Subcutaneous adipose tissue (tissue), 4 donors: Measurements from ENCODE around the gene RPS27L. TPM values are rescaled to one million over a fixed set of nuclear protein-coding genes. Genes with fewer than 3 reads are reported as not detected.

Experiments
- CTCF ChIP-seq: fragments of 450-650 bp; IDR thresholded peaks from one replicate; pipeline ENCODE4 v1.5.1; 2016; ENCODE audit warnings: low read depth, mild to moderate bottlenecking, control low read depth, antibody characterized with exemption, moderate library complexity
- total RNA-seq, 4 donors: library from RNA; depleted of rRNA; stranded (reverse); fragments of >200 nt; gene quantifications; one replicate each; pipeline ENCODE4 v1.1.0, GENCODE V29; 2016

RPS27L gene
- total RNA-seq, 4 donors from 2014 or later: 46.2 to 172 (median 99.7) TPM

GRCh38 chr15:63109498-63109897 is 47.8 kb downstream of the RPS27L start:
- TF ChIP-seq CTCF: no peak

- TF ChIP-seq CTCF: no peak
These were observed 49.3 kb downstream of the RPS27L start for GRCh38 chr15:63107895-63108546.

- TF ChIP-seq CTCF: no peak
These were observed 52.5 kb downstream of the RPS27L start for GRCh38 chr15:63104727-63105126.

- TF ChIP-seq CTCF: no peak
These were observed 53.9 kb downstream of the RPS27L start for GRCh38 chr15:63103416-63103815.

Other genes starting within 250 kb of the RPS27L start
- 100 to 1,000 TPM; 181 to 611 (median 293) TPM for gene TPM1, start 114.7 kb downstream of the RPS27L start, total RNA-seq
- 10 to 100 TPM; 19.8 to 46.7 (median 30.0) TPM for gene LACTB, start 35.6 kb downstream of the RPS27L start, total RNA-seq
- 10 to 100 TPM; 24.9 to 93.8 (median 56.0) TPM for gene RAB8B, start 32.1 kb upstream of the RPS27L start, total RNA-seq
- gene APH1B, start 120.1 kb upstream of the RPS27L start, total RNA-seq: 10 to 100 TPM; 17.0 to 42.2 (median 21.8) TPM
- 10 to 100 TPM in 1 of 4 donors, 1 to 10 TPM in 3; 1.5 to 16.3 (median 3.7) TPM for gene CA12, start 224.4 kb upstream of the RPS27L start, total RNA-seq